ENCODE results near the gene CD8B.

The CD8B gene

GRCh38 chr2:86794861-86795260 lies 66.8 kb downstream of the CD8B start:
- DNase-seq = no peak

GRCh38 chr2:86793752-86794151 lies 67.9 kb downstream of the CD8B start:
- DNase-seq = no peak

GRCh38 chr2:86791573-86791972 lies 70.1 kb downstream of the CD8B start:
- peak; percentile 22 for DNase-seq

- DNase-seq = no peak
Observed at GRCh38 chr2:86790676-86791572, 70.8 kb downstream of the CD8B start, which contains the start of gene CD8A. Gene CD8A, minus strand, starts transcription at chr2:86790913. Its CDS starts 88 bp downstream, at chr2:86790825.

- no peak for DNase-seq
Observed at GRCh38 chr2:86790134-86790675, 71.5 kb downstream of the CD8B start.

- DNase-seq = no peak
Observed at GRCh38 chr2:86789687-86790133, 72.0 kb downstream of the CD8B start.

GRCh38 chr2:86788881-86789686 lies 72.6 kb downstream of the CD8B start:
- DNase-seq = no peak

GRCh38 chr2:86788165-86788564 lies 73.5 kb downstream of the CD8B start:
- no peak for DNase-seq

GRCh38 chr2:86787736-86788135 lies 74.0 kb downstream of the CD8B start:
- no peak for DNase-seq

- DNase-seq = no peak
Observed at GRCh38 chr2:86786001-86786536, 75.6 kb downstream of the CD8B start.

- DNase-seq = no peak
Observed at GRCh38 chr2:86785456-86785855, 76.2 kb downstream of the CD8B start.

GRCh38 chr2:86783615-86784339 lies 77.9 kb downstream of the CD8B start:
- DNase-seq = no peak

- no peak for DNase-seq
Observed at GRCh38 chr2:86782748-86783147, 78.9 kb downstream of the CD8B start.

GRCh38 chr2:86781363-86781762 lies 80.3 kb downstream of the CD8B start:
- no peak for DNase-seq

GRCh38 chr2:86779971-86780370 lies 81.7 kb downstream of the CD8B start:
- DNase-seq = no peak

- DNase-seq = no peak
Observed at GRCh38 chr2:86778957-86779356, 82.7 kb downstream of the CD8B start.

- DNase-seq = no peak
Observed at GRCh38 chr2:86776532-86776931, 85.2 kb downstream of the CD8B start.

GRCh38 chr2:86775338-86775737 lies 86.3 kb downstream of the CD8B start:
- DNase-seq = no peak

- DNase-seq = no peak
Observed at GRCh38 chr2:86774862-86775261, 86.8 kb downstream of the CD8B start.

GRCh38 chr2:86772611-86773010 lies 89.1 kb downstream of the CD8B start:
- DNase-seq = no peak

- DNase-seq = no peak
Observed at GRCh38 chr2:86770816-86771301, 90.8 kb downstream of the CD8B start.

GRCh38 chr2:86769838-86770237 lies 91.8 kb downstream of the CD8B start:
- no peak for DNase-seq
